GM13976 (cell line): Measurements from ENCODE around the gene CFAP410.

Experiments used
- DNase-seq: peaks from one replicate; pipeline ENCODE4 v3.0.0; 2012; ENCODE audit warnings: low spot score
- CTCF ChIP-seq: IDR thresholded peaks from 2 replicates; pipeline ENCODE4 v1.5.1; 2012; ENCODE audit warnings: borderline replicate concordance, mild to moderate bottlenecking; ENCODE audit not compliant: insufficient read depth; ENCODE audit errors: extremely low read depth, missing control alignments, control extremely low read depth
- in situ Hi-C: fragments of 300-500 bp; cut with MboI; formaldehyde crosslinking; loops from one replicate; pipeline ENCODE4 v1.12.0; 2022; ENCODE audit warnings: low sequenced_read_pairs, mixed read lengths, inconsistent platforms; ENCODE audit not compliant: unreplicated experiment

Gene CFAP410

GRCh38 chr21:44326272-44326647, 12.9 kb downstream of the CFAP410 start:
- in situ Hi-C loops, result no loop called here
- no peak for TF ChIP-seq CTCF
- DNase-seq, result no peak

GRCh38 chr21:44325386-44326271, 13.6 kb downstream of the CFAP410 start:
- TF ChIP-seq CTCF, result no peak
- DNase-seq, result no peak
- in situ Hi-C loops, result no loop called here

- in situ Hi-C loops, result no loop called here
- DNase-seq, result no peak
- TF ChIP-seq CTCF, result no peak
Measured at GRCh38 chr21:44324854-44325107, 14.4 kb downstream of the CFAP410 start.

- no peak for TF ChIP-seq CTCF
- DNase-seq, result no peak
- in situ Hi-C loops, result no loop called here
Measured at GRCh38 chr21:44324106-44324853, 14.9 kb downstream of the CFAP410 start.

GRCh38 chr21:44323591-44323990, 15.6 kb downstream of the CFAP410 start:
- DNase-seq, result no peak
- in situ Hi-C loops, result no loop called here
- no peak for TF ChIP-seq CTCF

GRCh38 chr21:44322621-44323325, 16.4 kb downstream of the CFAP410 start:
- no peak for TF ChIP-seq CTCF
- DNase-seq, result no peak
- in situ Hi-C loops, result no loop called here
